Fibroblast of lung (primary cell): ENCODE measurements around the gene KIAA0319L. TPM values are rescaled to one million over a fixed set of nuclear protein-coding genes. Genes with fewer than 3 reads are reported as not detected.

Experiments used
- DNase-seq, 2 donors: peaks; one replicate each; pipeline versions ENCODE4 v3.0.0 to v3.0.0-alpha.2; 2010; ENCODE audit warnings: low read depth in 2 of 2
- H2AFZ ChIP-seq: 2 replicates; pipeline ENCODE4 v1.5.1; 2012; ENCODE audit warnings: low read length, control low read depth, inconsistent platforms
- H3K27ac ChIP-seq: 2 replicates; pipeline ENCODE4 v1.5.1; 2011; ENCODE audit warnings: low read length, control low read depth; ENCODE audit not compliant: insufficient read depth
- H3K27me3 ChIP-seq: 2 replicates; pipeline ENCODE4 v1.5.1; 2011; ENCODE audit warnings: mild to moderate bottlenecking, low read length; ENCODE audit not compliant: control insufficient read depth, insufficient read depth
- H3K36me3 ChIP-seq: 2 replicates; pipeline ENCODE4 v1.5.1; 2011; ENCODE audit warnings: low read length; ENCODE audit not compliant: control insufficient read depth, insufficient read depth
- H3K4me1 ChIP-seq: 2 replicates; pipeline ENCODE4 v1.5.1; 2011; ENCODE audit warnings: low read length; ENCODE audit not compliant: control insufficient read depth, insufficient read depth; ENCODE audit errors: extremely low read depth
- H3K4me2 ChIP-seq: 2 replicates; pipeline ENCODE4 v1.5.1; 2011; ENCODE audit warnings: low read length, control low read depth; ENCODE audit not compliant: insufficient read depth; ENCODE audit errors: extremely low read depth
- H3K4me3 ChIP-seq, 4 experiments: fragments of 200-600 bp in 1 of 4; sonication (generic) in 1 of 4; replicated peaks in 1 of 4; 2 replicates each; pipeline ENCODE4 v1.5.1; 2011 to 2016; ENCODE audit warnings: low read length in 4 of 4, low read depth in 3 of 4, mild to moderate bottlenecking in 3 of 4, control low read depth in 2 of 4, inconsistent platforms in 1 of 4, mixed read lengths in 1 of 4; ENCODE audit not compliant: insufficient read depth in 1 of 4; ENCODE audit errors: control extremely low read depth in 1 of 4
- H3K79me2 ChIP-seq: 2 replicates; pipeline ENCODE4 v1.5.1; 2012; ENCODE audit warnings: mild to moderate bottlenecking, low read length, inconsistent platforms; ENCODE audit not compliant: control insufficient read depth, insufficient read depth
- H3K9ac ChIP-seq: 2 replicates; pipeline ENCODE4 v1.5.1; 2011; ENCODE audit warnings: mild to moderate bottlenecking, low read length, control low read depth; ENCODE audit not compliant: insufficient read depth
- H3K9me3 ChIP-seq: 2 replicates; pipeline ENCODE4 v1.5.1; 2012; ENCODE audit warnings: low read depth, low read length; ENCODE audit not compliant: control insufficient read depth, insufficient read depth
- H4K20me1 ChIP-seq: 2 replicates; pipeline ENCODE4 v1.5.1; 2011; ENCODE audit warnings: low read length; ENCODE audit not compliant: control insufficient read depth, insufficient read depth; ENCODE audit errors: extremely low read depth
- CTCF ChIP-seq, 2 donors: IDR thresholded peaks in 1 of 2; conservative IDR thresholded peaks in 1 of 2; 1 replicate in 1 of 2; 2 replicates in 1 of 2; pipeline ENCODE4 v1.5.1; 2011 to 2012; ENCODE audit warnings: low read length in 2 of 2, control low read depth in 1 of 2, inconsistent platforms in 1 of 2, low read depth in 1 of 2, mild to moderate bottlenecking in 1 of 2
- EZH2 ChIP-seq: IDR thresholded peaks from 2 replicates; pipeline ENCODE4 v1.5.1; 2012; ENCODE audit warnings: low read length, control low read depth, mild to moderate bottlenecking; ENCODE audit errors: missing control alignments
- polyA plus RNA-seq, 2 donors: library from polyadenylated mRNA; depleted of rRNA in 1 of 2; stranded (reverse) in 1 of 2; unstranded in 1 of 2; fragments of >200 nt; gene quantifications; 2 replicates each; pipeline ENCODE4 v1.2.1, GENCODE V29; 2011 to 2012; ENCODE audit warnings: missing spikeins in 1 of 2
- total RNA-seq: library from RNA; depleted of rRNA; stranded (reverse); fragments of >200 nt; gene quantifications from 2 replicates; pipeline ENCODE4 v1.2.1, GENCODE V29; 2014

KIAA0319L gene
- total and polyA plus RNA-seq, 2 donors (not counting 1 experiment from before 2014, with no cell fraction given): 65.4 to 66.1 TPM

GRCh38 chr1:35454616-35455015, 102.6 kb downstream of the KIAA0319L start:
- DNase-seq: peak; percentile 59 to 82
- H3K4me1 ChIP-seq: peaks cover 17% of the 10 kb centered on the region
- TF ChIP-seq CTCF (conservative IDR thresholded peaks at IDR 0.05 in 1 of 2, IDR thresholded peaks at IDR 0.05 in 1 of 2; ENCODE audit: low read depth in 1 of 2, low read length in 2 of 2) (peak; percentile 12 to 30), EZH2 (no peak)
- no peak overlapping the region for H3K4me3 ChIP-seq
- no peak overlapping the region for H3K4me2 ChIP-seq
- no peaks in the 10 kb centered on the region for H3K27me3 ChIP-seq
- no peaks in the 10 kb centered on the region for H3K79me2 ChIP-seq
- H2AFZ ChIP-seq: no peak overlapping the region
- H3K9me3 ChIP-seq: no peaks in the 10 kb centered on the region
- peaks cover 6% of the 10 kb centered on the region for H3K36me3 ChIP-seq
- no peak overlapping the region for H3K9ac ChIP-seq
- no peaks in the 10 kb centered on the region for H4K20me1 ChIP-seq
- H3K27ac ChIP-seq: no peak overlapping the region

GRCh38 chr1:35454176-35454575, 103.0 kb downstream of the KIAA0319L start:
- DNase-seq: no peak
- Histone ChIP-seq H3K9me3 (no peaks in the 10 kb centered on the region), H3K4me1 (peaks cover 19% of the 10 kb centered on the region), H3K4me3 (no peak overlapping the region), H3K9ac (no peak overlapping the region), H3K27ac (no peak overlapping the region), H3K36me3 (peaks cover 6% of the 10 kb centered on the region), H4K20me1 (no peaks in the 10 kb centered on the region), H3K79me2 (no peaks in the 10 kb centered on the region), H3K4me2 (no peak overlapping the region), H2AFZ (no peak overlapping the region), H3K27me3 (no peaks in the 10 kb centered on the region)
- TF ChIP-seq CTCF (conservative IDR thresholded peaks at IDR 0.05 in 1 of 2, IDR thresholded peaks at IDR 0.05 in 1 of 2; ENCODE audit: low read depth in 1 of 2, low read length in 2 of 2) (no peak), EZH2 (no peak)

GRCh38 chr1:35453031-35453430, 104.2 kb downstream of the KIAA0319L start:
- Histone ChIP-seq H3K4me3 (no peak overlapping the region), H3K27me3 (no peaks in the 10 kb centered on the region), H3K4me1 (peaks cover 28% of the 10 kb centered on the region), H3K27ac (no peak overlapping the region), H3K4me2 (no peak overlapping the region), H3K9ac (no peak overlapping the region), H3K36me3 (peaks cover 6% of the 10 kb centered on the region), H3K9me3 (no peaks in the 10 kb centered on the region), H4K20me1 (no peaks in the 10 kb centered on the region), H2AFZ (no peak overlapping the region), H3K79me2 (no peaks in the 10 kb centered on the region)
- TF ChIP-seq CTCF (conservative IDR thresholded peaks at IDR 0.05 in 1 of 2, IDR thresholded peaks at IDR 0.05 in 1 of 2; ENCODE audit: low read depth in 1 of 2, low read length in 2 of 2): no peak
- TF ChIP-seq EZH2: no peak
- no peak for DNase-seq
